Lower leg skin (tissue), 4 donors: ENCODE results near the gene ZNF69. TPM values are rescaled to one million over a fixed set of nuclear protein-coding genes. Genes with fewer than 3 reads are reported as not detected.
"Not testable (repeated sequence)": the region's sequence is repeated elsewhere in the genome, so short reads cannot be mapped to it uniquely, and the experiment has no call there.

Experiments used
- DNase-seq, 2 donors: peaks; one replicate each; pipeline ENCODE4 v3.0.0-alpha.2; 2019; ENCODE audit warnings: low spot score in 2 of 2
- H3K4me3 ChIP-seq: fragments of 200-600 bp; sonication (generic); 2 replicates; pipeline ENCODE4 v1.5.1; 2017; ENCODE audit warnings: mild to moderate bottlenecking, low read depth; ENCODE audit not compliant: poor library complexity, severe bottlenecking
- POLR2A ChIP-seq, 2 donors: fragments of 450-650 bp; IDR thresholded peaks; one replicate each; pipeline ENCODE4 v1.6.1; 2016 to 2017; ENCODE audit warnings: antibody characterized with exemption in 2 of 2, mild to moderate bottlenecking in 1 of 2, moderate library complexity in 1 of 2
- WGBS, 2 donors: methylation state at CpG; one replicate each; pipeline ENCODE4 v1.1.5; 2018; 5-methylcytosine and 5-hydroxymethylcytosine counted together
- intact Hi-C: fragments of 100-400 bp; cut with DNase I; formaldehyde crosslinking; loops from one replicate; pipeline ENCODE4 v1.15.0; 2023; ENCODE audit warnings: low total_unique reads
- total RNA-seq, 4 donors: library from RNA; depleted of rRNA; stranded (reverse); fragments of >200 nt; gene quantifications; one replicate each; pipeline ENCODE4 v1.1.0, GENCODE V29; 2016
- TF ChIP-seq, protein P1 (sequence below), 3 donors: fragments of 450-650 bp; IDR thresholded peaks; one replicate each; pipeline ENCODE4 v1.5.1; 2016; ENCODE audit warnings: antibody characterized with exemption in 3 of 3, mild to moderate bottlenecking in 3 of 3, moderate library complexity in 2 of 3

Gene ZNF69
- 1 to 10 TPM; 2.0 to 5.5 (median 3.8) TPM for total RNA-seq

- intact Hi-C loops: no loop called here
These were observed at the start of gene ZNF69 for GRCh38 chr19:11887611-11888531. Gene ZNF69 (plus strand): TSS chr19:11887782. CDS start chr19:11887924, 142 bp downstream.

GRCh38 chr19:11843722-11844121 lies 43.9 kb upstream of the ZNF69 start:
- no peak overlapping the region for H3K4me3 ChIP-seq
- WGBS, 2 donors: 26% methylated on average over 2 of the region's 2 CpGs
- no peak for DNase-seq
- TF ChIP-seq, protein P1, sequence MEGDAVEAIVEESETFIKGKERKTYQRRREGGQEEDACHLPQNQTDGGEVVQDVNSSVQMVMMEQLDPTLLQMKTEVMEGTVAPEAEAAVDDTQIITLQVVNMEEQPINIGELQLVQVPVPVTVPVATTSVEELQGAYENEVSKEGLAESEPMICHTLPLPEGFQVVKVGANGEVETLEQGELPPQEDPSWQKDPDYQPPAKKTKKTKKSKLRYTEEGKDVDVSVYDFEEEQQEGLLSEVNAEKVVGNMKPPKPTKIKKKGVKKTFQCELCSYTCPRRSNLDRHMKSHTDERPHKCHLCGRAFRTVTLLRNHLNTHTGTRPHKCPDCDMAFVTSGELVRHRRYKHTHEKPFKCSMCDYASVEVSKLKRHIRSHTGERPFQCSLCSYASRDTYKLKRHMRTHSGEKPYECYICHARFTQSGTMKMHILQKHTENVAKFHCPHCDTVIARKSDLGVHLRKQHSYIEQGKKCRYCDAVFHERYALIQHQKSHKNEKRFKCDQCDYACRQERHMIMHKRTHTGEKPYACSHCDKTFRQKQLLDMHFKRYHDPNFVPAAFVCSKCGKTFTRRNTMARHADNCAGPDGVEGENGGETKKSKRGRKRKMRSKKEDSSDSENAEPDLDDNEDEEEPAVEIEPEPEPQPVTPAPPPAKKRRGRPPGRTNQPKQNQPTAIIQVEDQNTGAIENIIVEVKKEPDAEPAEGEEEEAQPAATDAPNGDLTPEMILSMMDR (IDR thresholded peaks at IDR 0.05): no peak
- TF ChIP-seq POLR2A (IDR thresholded peaks at IDR 0.05): no peak
- intact Hi-C loops: no loop called here

More at GRCh38 chr19:11887611-11888531, at the start of gene ZNF69:
- WGBS, 2 donors: 0 to 3% methylated on average over 25 to 46 of the region's 56 CpGs
- DNase-seq: peak; percentile 79 to 97
- H3K4me3 ChIP-seq: peak within 1 kb of the TSS; percentile 69
- TF ChIP-seq, protein P1 (IDR thresholded peaks at IDR 0.05): no peak
- TF ChIP-seq POLR2A (IDR thresholded peaks at IDR 0.05): no peak

DNA sequence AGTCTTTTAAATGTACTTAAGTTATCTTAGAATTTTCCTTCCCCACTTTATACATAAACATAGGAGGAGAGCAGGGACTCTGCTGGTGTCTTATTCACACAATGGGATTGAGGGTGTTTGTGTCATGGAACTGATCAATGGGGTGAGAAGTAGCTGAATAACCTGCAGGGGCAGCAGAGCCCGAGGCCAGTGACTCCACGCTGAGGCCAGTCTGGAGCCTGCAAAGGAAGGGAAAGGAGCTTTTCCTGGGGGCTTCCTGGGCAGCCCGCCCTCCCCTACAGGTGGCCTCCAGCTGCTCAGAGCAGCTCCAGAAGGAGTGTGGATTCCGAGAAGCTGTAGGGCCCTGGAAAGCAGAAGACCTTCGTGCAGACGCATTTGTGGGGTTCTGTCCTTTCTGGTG lies 40.0 kb upstream of the ZNF69 start:
- DNase-seq, intact Hi-C loops, H3K4me3 ChIP-seq: not testable (repeated sequence)
- 56 to 65% methylated on average over 6 of the region's 6 CpGs for WGBS, 2 donors

- peak overlapping the region; percentile 51 for H3K4me3 ChIP-seq
- 30 to 31% methylated on average over 11 of the region's 11 CpGs for WGBS, 2 donors
- no peak for DNase-seq
- TF ChIP-seq, protein P1 (IDR thresholded peaks at IDR 0.05): no peak
- TF ChIP-seq POLR2A (IDR thresholded peaks at IDR 0.05): no peak
- intact Hi-C loops: no loop called here
These were observed 39.4 kb upstream of the ZNF69 start for GRCh38 chr19:11848200-11848593.

DNA sequence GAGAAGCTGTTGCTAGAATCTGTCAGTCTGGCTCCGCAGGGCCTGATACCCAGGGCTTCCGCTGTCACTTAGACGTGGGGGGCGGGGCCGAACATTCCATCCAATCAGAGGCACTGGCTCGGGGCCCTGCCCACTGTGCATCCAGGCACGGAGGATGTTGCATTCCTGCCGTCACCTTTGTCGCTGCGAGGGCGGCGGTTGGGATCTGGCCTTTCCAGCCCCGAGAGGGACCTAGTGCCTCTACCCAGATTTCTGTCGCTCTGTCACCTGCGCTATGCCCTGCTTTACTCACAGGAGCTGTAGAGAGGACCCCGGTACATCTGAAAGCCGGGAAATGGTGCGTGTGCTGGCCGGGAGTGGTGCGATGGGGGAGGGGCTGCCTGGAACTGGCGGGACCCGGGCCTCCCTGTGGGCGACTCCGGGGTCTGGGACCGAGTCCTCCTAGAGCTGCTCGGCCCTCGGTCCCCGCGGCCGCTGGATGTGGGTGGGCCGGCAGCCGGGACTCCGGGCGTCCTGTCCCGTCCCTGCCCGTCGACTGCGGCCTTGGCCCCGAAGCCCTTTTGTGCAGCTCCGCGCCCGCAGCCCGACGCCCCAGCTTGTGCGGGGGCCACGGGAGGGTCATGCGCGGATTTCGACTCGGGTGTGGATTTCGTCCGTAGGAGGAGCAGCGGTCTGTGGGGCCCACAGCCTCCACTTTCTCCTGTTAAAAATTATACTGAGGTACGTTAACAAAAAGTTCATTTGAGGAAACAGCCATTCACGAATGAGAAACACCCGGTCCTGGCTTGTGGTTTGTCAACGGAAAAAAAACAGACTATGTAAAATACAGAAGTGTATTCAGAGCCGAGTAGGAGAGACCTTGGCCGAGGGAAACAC lies 38.8 kb upstream of the ZNF69 start, which contains the start of gene ZNF439:
Gene ZNF439, plus strand, starts transcription at position 133 of the 876 bp plus-strand sequence. Its CDS starts 142 bp downstream, at position 275.
- DNase-seq: peak; percentile 89 to 97
- intact Hi-C loops: no loop called here
- H3K4me3 ChIP-seq: peak within 1 kb of the TSS; percentile 51
- TF ChIP-seq, protein P1 (IDR thresholded peaks at IDR 0.05): no peak
- TF ChIP-seq POLR2A (IDR thresholded peaks at IDR 0.05): no peak
- 1 to 4% methylated on average over 42 to 52 of the region's 59 CpGs for WGBS, 2 donors

- intact Hi-C loops, DNase-seq, H3K4me3 ChIP-seq: not testable (repeated sequence)
- WGBS, 2 donors: 93 to 98% methylated on average over 4 of the region's 4 CpGs
These were observed 37.3 kb upstream of the ZNF69 start for GRCh38 chr19:11850289-11850688.
